HG02981 (cell line): Measurements from ENCODE around the gene CFAP97.
A peak's percentile ranks its signal among the peaks of the same experiment; 100 is the strongest.
"Not testable (repeated sequence)": the region's sequence is repeated elsewhere in the genome, so short reads cannot be mapped to it uniquely, and the experiment has no call there.

Source experiments
- ATAC-seq: cut with Tn5 transposase; IDR thresholded peaks from one replicate; pipeline ENCODE4 v1.9.1; 2021; ENCODE audit warnings: mild to moderate bottlenecking, moderate library complexity; ENCODE audit not compliant: unreplicated experiment

CFAP97 gene

DNA sequence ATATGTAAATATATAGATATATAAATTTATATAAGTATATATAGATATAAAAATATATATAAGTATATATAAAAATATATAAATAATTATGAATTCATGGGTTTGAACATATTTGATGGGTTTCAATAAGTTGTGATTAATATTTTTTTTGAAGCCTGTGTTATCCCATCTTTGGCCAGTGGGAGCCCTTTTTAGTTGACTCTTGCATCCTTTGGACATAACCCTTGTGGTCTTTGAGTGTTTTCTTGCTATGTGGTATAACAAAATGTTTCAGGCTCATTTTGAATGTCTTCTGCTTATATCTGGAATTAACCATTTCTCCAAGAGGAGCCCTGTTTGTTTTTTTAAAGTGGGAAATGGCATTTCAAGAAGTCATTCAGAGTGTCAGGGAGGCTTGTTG lies 20.8 kb upstream of the CFAP97 start:
- ATAC-seq, result no peak

DNA sequence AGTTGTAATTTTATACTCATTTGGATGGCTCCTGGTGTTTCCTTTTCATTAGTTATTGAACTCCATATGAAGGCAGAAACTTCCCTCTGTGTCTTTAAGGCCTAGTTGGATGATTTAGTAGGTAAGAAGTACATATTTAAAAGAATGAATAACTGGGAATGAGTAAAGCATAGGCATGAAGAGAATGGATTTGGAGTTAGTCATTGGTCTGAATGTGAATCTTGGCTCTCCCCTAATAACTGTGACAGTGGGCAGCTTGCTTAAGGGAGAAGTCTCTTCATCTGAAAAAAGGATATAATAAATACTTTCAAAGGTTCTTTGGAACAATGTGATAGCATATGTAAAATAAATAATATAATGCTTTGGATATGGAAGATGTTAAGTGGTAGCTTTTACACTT lies 18.8 kb upstream of the CFAP97 start:
- ATAC-seq, result no peak

DNA sequence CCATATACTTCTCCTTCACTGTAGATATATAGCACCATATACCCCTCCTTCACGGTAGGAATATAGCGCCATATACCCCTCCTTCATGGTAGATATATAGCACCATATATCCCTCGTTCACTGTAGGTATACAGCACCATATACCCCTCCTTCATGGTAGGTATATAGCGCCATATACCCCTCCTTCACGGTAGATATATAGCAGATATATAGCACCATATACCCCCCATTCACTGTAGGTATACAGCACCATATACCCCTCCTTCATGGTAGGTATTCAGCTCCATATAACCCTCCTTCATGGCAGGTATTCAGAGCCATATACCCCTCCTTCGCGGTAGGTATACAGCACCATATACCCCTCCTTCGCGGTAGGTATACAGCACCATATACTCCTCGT lies 18.1 kb upstream of the CFAP97 start:
- ATAC-seq, result no peak

DNA sequence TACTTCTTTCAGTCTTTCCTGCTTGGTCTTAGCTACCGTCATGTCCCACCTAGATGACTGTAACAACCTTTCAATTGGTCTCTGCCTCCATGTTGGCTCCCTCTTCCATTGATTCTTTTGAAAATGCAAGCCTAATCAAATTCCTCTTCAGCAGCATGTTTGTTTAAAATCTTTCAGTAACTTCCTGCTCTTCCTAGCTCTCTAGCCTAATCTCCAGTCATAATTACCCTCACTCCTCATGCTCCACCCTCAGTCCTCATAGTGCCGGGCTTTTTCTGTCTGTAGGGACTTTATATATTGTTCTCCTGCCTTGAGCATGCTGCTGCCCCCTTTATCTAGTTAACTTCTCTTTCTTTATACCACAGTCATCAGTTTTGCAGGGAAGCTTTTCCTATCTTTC lies 17.7 kb upstream of the CFAP97 start:
- ATAC-seq, result no peak

DNA sequence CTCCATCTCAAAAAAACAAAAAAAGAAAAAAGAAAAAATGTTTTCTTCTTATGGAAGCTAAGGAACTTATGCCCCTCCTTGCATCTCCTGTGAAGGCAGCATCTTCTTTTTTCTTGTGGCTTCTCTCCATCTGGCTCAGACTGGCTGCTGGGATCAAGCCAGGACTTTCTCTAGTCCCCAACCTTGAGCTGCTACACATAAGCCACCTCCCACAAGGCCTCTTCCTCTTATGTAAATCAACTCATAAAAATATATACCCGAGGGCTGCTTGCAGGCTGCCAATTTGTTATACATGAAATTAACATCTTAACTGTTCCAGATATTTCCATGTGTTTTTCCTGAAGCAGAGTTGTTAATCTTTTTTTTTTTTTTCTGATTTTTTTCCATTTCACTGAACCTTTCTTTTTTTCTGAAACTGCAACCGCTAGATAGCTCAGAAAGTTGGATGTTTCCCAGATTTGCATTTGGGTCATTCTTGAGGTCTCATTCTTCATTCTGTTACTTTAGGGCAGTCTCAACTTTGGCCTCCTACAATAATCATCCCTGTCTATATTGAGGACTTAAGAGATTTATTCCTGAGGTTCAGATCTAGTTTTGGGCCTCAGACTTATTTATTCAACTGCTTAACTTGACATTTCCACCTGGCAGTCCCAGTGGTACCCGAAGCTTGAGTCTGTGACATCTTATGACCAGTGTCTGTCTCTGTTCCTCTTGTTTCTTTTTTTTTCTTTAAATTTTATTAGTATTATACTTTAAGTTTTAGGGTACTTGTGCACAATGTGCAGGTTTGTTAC lies 15.9 kb upstream of the CFAP97 start:
- peak; percentile 74 for ATAC-seq

DNA sequence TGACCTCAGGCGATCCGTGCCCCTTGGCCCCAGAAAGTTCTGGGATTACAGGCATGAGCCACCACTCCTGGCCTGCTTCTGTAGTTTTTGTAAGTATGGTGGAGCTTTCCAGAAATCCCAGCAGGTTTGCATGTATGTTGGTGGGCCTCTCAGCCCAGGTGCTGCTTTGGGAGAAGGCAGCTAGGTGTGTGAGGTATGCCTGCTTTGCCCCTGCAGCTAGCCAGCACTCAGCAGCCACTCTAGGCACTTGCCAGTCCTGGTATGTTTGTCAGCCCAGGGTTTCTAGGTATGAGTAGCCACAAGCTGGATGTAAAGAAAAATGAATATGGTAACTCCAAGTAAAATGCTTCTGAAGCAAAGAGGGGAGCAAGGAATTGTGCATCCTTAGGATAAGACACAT lies 14.5 kb upstream of the CFAP97 start:
- ATAC-seq, result no peak

DNA sequence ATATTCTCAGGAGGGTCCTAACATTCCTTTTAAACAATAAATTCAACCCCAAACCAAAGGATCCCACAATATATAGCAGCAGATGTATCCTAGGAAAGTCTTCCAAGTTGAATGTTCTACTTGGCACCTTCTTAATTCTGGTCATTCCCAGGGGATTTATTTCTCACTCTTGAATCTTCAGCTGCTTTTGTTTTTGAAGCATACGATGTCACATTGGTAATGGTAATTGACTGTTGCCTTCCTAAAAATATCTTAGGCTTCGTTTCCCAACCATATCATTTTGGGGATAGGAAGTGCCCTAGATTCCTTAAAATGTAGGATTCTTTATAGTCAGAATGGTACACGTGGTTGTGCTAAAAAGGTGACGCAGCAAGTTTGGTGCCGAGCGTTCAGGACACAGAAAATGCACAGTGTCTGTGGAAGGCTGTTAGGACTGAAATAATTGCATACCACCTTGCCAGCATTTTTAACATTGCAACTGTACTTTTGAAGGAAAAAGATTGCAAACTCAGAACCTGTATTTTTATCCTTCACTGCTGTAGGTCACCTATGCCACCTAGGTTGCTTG lies 13.7 kb upstream of the CFAP97 start:
- no peak for ATAC-seq

DNA sequence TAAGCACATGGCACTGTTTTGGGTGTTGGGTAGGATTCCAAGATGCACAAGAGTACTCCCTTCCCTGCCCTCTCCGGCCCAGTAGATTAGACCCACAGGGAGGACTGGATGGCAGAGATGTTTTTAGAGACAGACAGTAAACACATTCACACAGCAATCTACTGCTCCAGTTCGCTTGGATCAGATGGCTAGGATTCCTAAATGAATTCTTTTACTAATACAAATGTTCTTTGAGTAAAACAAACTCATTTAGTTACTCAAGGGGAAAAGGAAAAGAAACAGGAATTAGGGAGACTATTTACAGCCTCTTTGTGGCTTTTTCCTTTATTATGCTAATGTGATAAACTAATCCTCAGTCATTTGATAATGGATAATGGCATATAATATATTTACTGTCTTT lies 11.5 kb upstream of the CFAP97 start:
- no peak for ATAC-seq

DNA sequence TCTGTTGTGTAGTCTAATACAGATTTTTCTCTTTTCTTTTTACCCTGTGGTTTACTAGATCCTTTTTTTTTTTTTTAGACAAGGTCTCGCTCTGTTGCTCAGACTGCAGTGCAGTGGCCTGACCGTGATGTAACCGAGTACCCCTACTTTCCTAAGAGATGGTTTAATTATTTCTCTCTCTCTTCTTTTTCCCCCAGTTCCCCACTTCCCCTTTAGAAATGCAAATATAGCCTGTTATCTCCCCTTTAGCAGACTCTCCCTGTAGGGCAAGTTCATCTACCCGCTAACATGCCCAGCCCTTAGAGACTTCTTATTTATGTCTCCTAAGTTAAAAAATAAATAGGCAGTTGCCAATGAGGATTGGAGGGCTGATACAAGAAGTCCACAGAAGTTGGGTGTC lies 10.1 kb upstream of the CFAP97 start:
- ATAC-seq, result peak; percentile 45

DNA sequence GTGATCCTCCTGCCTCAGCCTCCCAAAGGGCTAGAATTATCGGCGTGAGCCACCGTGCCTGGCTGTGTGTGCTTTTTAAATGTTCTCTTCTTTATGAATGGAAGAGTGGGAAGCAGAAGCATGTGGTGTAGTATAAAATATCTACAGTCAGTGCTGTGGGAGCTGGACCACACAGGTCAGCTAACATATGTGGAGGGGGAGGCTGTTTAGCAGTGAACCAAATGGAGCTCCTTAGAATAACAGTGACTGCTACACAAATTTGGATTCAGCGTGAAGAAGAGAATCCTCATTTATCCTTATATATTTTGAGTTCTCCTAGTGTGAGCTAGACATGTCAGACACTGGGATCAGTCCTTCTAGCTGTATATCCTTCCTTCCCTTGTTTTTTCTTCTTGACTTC lies 8.8 kb upstream of the CFAP97 start:
- ATAC-seq, result no peak

DNA sequence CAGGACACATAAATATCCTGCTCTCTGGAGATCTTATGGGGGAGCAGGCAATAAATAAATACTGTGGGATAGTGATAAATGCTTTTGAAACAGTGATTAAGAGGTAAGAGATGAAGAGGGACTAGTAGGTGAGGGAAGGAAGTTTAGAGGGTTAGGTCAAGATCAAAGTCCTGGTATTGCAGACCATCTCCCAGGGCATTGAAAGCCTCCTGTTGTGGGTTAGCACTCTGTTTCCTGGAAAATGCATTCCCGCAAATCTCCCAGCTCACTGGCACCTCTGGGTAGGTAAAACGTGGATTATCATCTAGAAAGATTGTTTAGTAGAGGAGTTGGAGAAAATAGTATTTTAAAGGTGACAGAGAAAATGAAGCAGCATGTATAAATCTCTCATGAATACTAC lies 7.8 kb upstream of the CFAP97 start:
- ATAC-seq, result no peak

DNA sequence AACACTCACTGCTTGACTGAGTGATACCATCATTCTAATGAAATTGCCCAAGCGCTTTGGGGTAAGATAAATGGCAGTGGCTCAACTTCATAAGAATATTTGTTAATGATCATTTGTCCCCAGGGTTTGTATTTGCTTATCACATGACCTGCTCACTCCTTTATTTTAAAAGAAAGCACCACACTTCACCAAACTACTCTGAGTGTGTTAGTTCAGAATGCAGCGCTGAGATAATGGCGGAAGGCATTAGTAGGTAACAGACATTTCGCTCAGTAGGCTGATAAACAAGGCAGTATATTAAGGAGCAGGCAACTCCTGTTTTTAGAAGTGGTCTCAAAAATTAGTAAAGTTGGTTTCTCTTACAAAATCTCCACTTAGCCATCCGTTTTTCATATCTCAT lies 7.2 kb upstream of the CFAP97 start:
- ATAC-seq, result no peak

DNA sequence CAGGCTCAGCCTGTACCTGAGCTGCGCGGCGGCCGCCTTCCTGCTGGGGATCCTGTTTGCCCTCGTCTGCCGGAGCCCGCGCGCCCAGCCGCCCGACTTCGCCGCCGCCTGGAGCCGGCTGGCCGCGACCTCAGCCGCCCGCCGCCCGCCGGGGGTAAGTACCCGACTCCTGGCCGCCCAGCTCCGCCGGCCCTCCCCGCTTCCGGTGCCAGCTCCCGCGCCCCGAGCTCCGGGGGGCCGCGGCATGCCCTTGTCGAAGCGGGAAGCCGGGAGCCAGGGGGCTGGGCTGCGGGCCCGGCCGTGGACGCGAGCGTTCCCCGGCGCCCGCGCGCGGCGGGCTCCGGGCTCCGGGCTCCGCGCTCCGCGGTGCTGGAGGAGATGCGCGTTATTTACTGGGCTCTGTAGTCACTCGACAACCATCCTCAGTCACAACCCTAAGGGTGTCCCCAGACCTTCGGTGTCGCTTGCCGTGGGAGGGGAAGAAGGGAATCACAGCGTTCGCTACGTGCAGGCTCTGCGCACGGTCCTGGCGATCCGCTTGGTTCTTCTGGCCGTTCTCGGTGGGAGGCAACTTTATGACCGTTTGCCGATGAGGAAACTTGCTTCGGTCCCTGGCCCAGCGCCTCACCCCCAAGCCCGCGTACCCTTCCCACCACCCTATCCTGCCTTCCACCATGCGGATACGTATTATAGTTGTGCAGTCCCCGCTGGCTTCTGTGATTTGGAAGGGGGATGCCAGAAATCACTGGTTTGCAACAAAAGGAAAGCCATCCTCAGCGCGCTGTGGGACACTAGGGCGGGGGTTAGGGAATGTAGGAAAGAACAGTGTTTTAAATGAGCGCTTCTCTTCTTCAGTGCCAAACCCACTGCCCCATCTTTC lies 6.5 kb upstream of the CFAP97 start:
- peak; percentile 11 for ATAC-seq

DNA sequence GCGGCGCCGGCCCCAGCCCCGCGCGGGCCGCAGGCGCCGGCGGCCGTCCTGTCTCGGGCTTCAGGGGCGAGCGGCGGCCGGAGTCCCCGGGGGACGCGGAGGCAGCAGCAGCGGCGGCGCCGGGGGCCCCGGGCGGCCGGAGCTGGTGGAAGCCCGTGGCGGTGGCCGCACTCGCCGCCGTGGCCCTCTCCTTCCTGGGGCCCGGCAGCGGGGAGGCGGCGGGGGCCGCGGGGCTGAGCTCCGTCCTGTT lies 6.0 kb upstream of the CFAP97 start:
- peak; percentile 12 for ATAC-seq

DNA sequence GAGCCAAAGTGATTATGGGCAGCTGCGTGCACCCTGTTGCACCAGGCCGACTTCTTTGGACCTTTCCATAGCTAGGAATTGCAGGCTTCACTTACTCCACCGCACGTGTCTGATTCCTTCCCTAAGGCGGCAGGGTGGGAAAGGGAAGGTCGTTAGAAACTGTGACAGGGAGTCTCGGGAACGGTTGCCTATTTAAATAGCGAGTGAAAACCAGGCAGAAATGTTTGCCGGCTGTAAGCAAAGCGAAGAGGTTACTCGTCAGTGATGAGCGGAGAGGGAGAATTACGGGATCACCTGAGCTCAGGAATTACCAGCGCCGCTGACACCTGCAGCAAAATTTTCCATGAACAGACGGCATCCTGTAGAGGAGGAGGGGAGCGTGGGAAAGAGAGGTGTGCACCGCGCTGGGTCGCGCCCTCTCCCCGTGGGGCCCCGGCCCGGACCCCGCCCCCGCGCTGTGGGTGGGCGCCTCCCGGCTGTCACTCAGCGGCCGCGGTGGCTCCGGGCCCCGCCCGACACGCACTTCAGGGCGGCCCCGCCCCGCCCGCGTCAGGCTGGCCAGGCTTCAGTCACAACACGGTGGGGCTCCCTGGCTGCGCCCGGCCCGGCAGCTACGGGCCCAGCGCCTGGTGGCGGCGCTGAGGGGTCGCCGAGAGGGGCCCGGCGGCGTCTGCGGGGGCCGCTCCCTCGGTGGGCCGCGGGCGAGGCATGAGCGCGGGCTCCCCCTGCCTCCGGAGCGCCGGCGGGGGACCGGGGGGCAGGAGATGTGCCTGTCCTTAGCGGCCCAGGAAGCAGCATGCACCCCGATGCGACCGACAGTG lies 5.4 kb upstream of the CFAP97 start, which contains the start of gene SNX25:
TSS of gene SNX25 (plus strand) at position 568 of the 821 bp plus-strand sequence. CDS start at position 797, 229 bp downstream.
- peak; percentile 72 for ATAC-seq

DNA sequence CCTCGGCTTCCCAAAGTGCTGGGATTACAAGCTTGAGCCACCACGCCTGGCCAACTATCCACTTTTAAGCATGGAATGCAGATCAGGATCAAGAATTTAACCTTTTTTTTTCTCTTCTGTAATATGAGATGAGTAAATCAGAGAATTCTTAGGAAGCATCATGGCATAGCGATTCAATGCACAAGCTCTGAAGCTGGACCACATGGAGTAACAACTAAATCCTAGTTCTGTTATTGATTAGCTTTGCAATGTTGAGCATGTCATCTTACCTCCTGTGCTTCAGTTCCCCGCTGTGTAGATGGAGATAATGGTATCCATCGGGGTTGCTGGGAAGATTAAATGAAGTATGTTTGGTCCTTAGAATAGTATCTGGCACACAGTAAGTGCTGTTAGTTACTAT lies 3.7 kb upstream of the CFAP97 start:
- no peak for ATAC-seq

DNA sequence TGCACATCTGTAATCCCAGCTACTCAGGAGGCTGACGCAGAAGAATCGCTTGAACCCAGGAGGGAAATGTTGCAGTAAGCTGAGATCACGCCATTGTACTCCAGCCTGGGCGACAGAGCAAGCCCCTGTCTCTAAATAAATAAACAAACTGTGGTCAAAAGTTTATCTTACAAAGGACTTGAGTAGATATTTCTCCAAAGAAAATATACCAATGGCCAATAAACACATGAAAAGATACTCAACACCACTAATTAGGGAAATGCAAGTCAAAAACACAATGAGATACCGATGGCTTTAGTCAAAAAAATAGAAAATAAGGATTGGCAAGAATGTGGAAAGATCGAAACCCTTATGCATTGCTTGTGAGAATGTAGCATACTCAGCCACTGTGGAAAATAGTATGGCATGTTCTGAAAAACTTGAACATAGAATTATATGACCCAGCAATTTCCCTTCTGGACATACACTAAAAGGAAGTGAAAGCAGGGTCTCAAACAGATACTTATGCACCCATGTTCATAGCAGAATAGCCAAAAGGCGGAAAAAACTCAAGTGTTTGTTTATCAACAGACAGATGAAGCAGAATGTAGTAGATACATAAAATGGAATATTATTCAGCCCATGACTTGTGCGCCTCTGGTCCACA lies 2.0 kb upstream of the CFAP97 start:
- ATAC-seq, result no peak

DNA sequence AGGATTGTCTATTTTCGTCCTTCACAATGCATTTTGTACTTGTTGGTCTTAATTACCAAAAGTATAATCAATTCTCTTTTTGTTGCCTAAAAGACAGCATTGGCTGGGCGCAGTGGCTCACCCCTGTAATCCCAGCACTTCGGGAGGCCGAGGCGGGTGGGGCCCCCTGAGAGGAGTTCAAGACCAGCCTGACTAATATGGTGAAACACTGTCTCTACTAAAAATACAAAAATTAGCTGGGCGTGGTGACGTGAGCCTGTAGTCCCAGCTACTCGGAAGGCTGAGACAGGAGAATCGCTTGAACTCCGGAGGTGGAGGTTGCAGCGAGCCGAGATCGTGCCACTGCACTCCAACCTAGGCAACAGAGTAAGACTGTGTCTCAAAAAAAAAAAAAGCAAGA lies 1.3 kb upstream of the CFAP97 start:
- ATAC-seq, result not testable (repeated sequence)

DNA sequence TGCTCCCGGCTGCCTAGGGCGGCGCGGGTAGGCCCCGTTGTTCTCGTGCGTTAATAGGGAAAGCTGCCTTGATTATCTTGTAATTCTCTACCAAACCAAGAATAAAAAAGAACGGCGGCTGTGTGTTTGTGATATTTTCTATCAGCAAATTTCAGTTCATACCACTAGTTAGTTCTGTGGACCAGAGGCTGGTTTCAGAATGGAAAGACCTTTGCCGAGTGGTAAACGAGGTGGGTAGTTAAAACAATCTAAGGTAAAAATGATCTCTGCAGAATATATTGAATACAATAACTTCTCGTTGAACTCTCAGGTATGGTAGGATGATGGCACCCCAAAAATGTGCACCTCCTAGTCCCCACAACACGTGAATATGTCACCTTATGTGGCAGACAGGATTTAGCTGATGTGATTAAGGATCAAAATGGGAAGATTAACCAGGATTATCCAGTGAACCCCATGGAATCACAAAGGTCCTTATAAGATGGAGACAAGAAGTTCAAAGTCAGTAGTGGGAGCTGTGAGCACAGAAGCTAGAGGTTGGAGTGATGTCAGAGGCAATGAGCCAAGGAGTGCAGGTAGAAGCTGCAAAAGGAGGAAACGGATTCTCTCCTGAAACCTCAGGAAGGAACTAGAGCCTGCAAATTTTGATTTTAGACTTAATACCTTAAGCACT lies 574 bp upstream of the CFAP97 start:
- peak; percentile 0 for ATAC-seq

DNA sequence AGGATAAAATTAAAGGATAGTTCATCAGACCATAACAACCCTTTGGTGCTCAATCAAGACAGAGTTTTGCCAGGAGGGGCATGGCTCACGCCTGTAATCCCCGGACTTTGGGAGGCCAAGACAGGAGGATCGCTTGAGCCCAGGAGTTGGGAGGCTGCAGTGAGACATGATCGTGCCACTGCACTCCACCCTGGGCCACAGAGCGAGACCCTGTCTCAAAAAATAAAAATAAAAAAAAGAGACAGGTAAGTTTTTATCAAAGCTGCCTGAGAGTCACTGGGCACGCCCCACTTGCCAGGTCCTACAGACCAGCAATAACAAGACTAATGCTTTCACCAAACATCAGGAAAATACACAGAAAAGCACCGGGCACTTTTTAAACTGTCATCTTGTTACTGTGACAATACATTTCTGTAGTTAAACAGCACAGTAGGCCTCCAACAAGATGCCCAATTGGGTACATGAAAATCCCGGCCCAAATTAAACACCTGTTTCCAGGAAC lies 765 bp downstream of the CFAP97 start:
- ATAC-seq, result peak; percentile 6
